ENCODE measurements around the gene TOGARAM2. TPM values are rescaled to one million over a fixed set of nuclear protein-coding genes. Genes with fewer than 3 reads are reported as not detected.

Gene TOGARAM2
- total RNA-seq (2022; extraction: Qiagen RNA extraction; ENCODE audit: low read depth): 0.12 to 0.33 TPM (median 0.15 TPM) in 5 replicates

DNA sequence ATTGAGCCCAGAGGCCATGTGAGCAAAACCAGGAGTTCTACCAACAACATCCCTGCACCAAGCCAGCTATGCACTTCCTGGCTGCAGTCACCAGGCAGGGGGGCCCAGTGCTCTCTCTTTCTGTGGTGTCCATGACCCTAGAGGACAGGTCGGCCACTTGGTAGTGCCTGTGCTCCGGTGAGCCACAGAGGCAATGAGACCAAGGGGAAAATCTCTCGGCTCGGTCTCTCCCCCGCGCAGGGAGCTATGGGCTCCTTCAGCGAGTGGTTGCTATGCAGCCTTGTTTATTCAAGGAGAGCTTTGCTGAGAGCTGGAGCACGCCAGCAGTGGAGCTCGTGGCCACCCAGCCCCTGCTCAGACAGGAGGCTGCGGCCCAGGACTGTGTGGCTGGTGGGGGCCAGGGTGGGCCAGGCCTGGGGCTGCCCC lies at the start of gene TOGARAM2:
Gene TOGARAM2 (plus strand): TSS at position 283 of the 426 bp plus-strand sequence. CDS start 13,537 bp downstream, outside the sequence.

GRCh38 chr2:29074411-29074810 lies 93.3 kb downstream of the TOGARAM2 start, which contains the start of gene PCARE:
TSS of gene PCARE (minus strand) at chr2:29074523. CDS start at chr2:29074261, 262 bp downstream.

Other genes with a start within 250 kb of the TOGARAM2 start
- gene PPP1CB, start 229.5 kb upstream of the TOGARAM2 start, total RNA-seq (2022; extraction: Qiagen RNA extraction; ENCODE audit: low read depth): 98.9 to 160 TPM (median 133 TPM) in 5 replicates
- 0.15 to 0.39 TPM (median 0.20 TPM) in 5 replicates for gene SPDYA, start 170.5 kb upstream of the TOGARAM2 start, total RNA-seq (2022; extraction: Qiagen RNA extraction; ENCODE audit: low read depth)
- gene TRMT61B, start 111.0 kb upstream of the TOGARAM2 start, total RNA-seq (2022; extraction: Qiagen RNA extraction; ENCODE audit: low read depth): 15.9 to 18.2 TPM (median 17.7 TPM) in 5 replicates
- gene WDR43, start 86.6 kb upstream of the TOGARAM2 start, total RNA-seq (2022; extraction: Qiagen RNA extraction; ENCODE audit: low read depth): 84.5 to 107 TPM (median 96.4 TPM) in 5 replicates
- gene PCARE, start 93.2 kb downstream of the TOGARAM2 start, total RNA-seq (2022; extraction: Qiagen RNA extraction; ENCODE audit: low read depth): not detected in 5 replicates
- 22.4 to 33.0 TPM (median 30.0 TPM) in 5 replicates for gene CLIP4, start 134.1 kb downstream of the TOGARAM2 start, total RNA-seq (2022; extraction: Qiagen RNA extraction; ENCODE audit: low read depth)

Measured in A549 treated with DMSO at 1 μM for 4 hours (cell line).